ENCODE results near the gene SON.
"Not testable (repeated sequence)": the region's sequence is repeated elsewhere in the genome, so short reads cannot be mapped to it uniquely, and the experiment has no call there.

The SON gene

DNA sequence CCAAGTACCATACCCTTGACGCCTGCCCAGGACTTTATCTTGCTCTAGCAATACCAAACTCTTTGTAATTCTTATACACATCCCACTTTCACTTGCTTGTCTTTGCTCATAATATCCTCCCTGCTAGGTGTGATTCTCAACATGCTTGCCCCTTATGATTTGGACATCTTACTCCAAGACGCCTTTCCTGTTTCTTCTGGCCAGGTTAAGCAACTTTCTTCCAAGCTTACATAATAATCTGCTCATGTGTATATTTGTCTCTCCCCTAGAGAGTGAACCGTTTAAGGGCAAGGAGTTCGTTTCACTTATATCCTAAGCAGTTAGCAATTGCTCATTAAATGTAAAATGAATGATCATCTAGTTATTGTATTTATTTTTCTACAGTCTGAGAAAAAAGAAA, 76.9 kb downstream of the SON start:
- no peaks in the 10 kb centered on the region for H3K9me3 ChIP-seq (ENCODE audit: control insufficient read depth, low read length)
- no peaks in the 10 kb centered on the region for H3K4me1 ChIP-seq
- H3K4me3 ChIP-seq (ENCODE audit: low read depth, low read length): no peak overlapping the region
- H3K27me3 ChIP-seq (ENCODE audit: control insufficient read depth, insufficient read depth, low read length): no peaks in the 10 kb centered on the region
- no peak overlapping the region for H3K9ac ChIP-seq
- no peaks in the 10 kb centered on the region for H3K79me2 ChIP-seq
- no peaks in the 10 kb centered on the region for H3K36me3 ChIP-seq (ENCODE audit: control insufficient read depth, insufficient read depth, low read length)
- H2AFZ ChIP-seq: no peak overlapping the region
- TF ChIP-seq, protein P1, sequence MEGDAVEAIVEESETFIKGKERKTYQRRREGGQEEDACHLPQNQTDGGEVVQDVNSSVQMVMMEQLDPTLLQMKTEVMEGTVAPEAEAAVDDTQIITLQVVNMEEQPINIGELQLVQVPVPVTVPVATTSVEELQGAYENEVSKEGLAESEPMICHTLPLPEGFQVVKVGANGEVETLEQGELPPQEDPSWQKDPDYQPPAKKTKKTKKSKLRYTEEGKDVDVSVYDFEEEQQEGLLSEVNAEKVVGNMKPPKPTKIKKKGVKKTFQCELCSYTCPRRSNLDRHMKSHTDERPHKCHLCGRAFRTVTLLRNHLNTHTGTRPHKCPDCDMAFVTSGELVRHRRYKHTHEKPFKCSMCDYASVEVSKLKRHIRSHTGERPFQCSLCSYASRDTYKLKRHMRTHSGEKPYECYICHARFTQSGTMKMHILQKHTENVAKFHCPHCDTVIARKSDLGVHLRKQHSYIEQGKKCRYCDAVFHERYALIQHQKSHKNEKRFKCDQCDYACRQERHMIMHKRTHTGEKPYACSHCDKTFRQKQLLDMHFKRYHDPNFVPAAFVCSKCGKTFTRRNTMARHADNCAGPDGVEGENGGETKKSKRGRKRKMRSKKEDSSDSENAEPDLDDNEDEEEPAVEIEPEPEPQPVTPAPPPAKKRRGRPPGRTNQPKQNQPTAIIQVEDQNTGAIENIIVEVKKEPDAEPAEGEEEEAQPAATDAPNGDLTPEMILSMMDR (IDR thresholded peaks at IDR 0.05): no peak
- H3K4me2 ChIP-seq (ENCODE audit: low read length): no peak overlapping the region
- no peak overlapping the region for H3K27ac ChIP-seq

DNA sequence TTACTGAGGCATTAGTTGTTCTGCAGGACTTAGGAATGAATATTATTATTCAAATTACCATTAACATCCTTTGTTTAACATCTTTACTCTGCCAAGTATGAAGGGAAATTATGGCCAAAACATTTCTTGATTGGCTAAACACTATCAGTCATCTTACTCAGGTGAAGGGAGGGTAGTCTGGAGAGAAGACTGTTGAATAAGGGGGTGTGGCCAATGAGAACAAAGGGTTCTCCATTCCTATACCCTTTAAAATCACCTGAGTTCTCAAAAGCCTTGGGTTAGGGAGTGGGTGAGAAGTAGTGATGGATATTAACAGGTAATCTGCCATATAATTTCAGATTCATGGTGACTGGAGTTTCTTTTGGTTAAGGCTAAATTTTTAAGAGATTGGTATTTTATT, 79.4 kb downstream of the SON start:
- Histone ChIP-seq H3K9ac (no peak overlapping the region), H3K36me3 (ENCODE audit: control insufficient read depth, insufficient read depth, low read length) (no peaks in the 10 kb centered on the region)

DNA sequence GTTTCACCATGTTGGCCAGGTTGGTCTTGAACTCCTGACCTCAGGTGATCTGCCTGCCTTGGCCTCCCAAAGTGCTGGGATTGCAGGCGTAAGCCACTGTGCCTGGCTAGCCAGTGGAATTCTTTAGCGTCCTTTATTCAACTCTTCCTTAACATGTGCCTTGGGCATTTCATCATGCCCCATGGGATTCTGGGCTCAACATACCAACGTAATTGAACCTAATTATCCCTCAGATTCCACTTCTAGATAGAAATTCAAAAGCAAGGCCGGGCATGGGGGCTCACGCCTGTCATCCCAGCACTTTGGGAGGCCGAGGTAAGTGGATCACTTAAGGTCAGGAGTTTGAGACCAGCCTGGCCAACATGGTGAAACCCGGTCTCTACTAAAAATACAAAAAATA, 83.3 kb downstream of the SON start:
- H3K27ac ChIP-seq; H3K9me3 ChIP-seq (ENCODE audit: control insufficient read depth, low read length); H3K27me3 ChIP-seq (ENCODE audit: control insufficient read depth, insufficient read depth, low read length); H3K4me3 ChIP-seq (ENCODE audit: low read depth, low read length); H3K4me1 ChIP-seq; H3K9ac ChIP-seq; H3K4me2 ChIP-seq (ENCODE audit: low read length); H3K79me2 ChIP-seq; H3K36me3 ChIP-seq (ENCODE audit: control insufficient read depth, insufficient read depth, low read length); H2AFZ ChIP-seq: not testable (repeated sequence)

More for the DNA sequence above, 79.4 kb downstream of the SON start:
- TF ChIP-seq, protein P1 (IDR thresholded peaks at IDR 0.05): no peak
- Histone ChIP-seq H3K27me3 (ENCODE audit: control insufficient read depth, insufficient read depth, low read length) (no peaks in the 10 kb centered on the region), H3K4me3 (ENCODE audit: low read depth, low read length) (no peak overlapping the region), H3K27ac (no peak overlapping the region), H3K79me2 (no peaks in the 10 kb centered on the region), H2AFZ (no peak overlapping the region), H3K4me1 (no peaks in the 10 kb centered on the region), H3K9me3 (ENCODE audit: control insufficient read depth, low read length) (no peaks in the 10 kb centered on the region), H3K4me2 (ENCODE audit: low read length) (no peak overlapping the region)

All from parathyroid adenoma (tissue), 2 donors.